ENCODE data around the gene PSTPIP2. TPM values are rescaled to one million over a fixed set of nuclear protein-coding genes. Genes with fewer than 3 reads are reported as not detected.
"Not testable (repeated sequence)": the region's sequence is repeated elsewhere in the genome, so short reads cannot be mapped to it uniquely, and the experiment has no call there.

Gene PSTPIP2
- 3.8 TPM for total RNA-seq

GRCh38 chr18:46071653-46072375 lies at the start of gene PSTPIP2:
PSTPIP2 (minus strand) TSS chr18:46072260; CDS start chr18:46072188, 72 bp downstream.
- peak; percentile 76 for DNase-seq

GRCh38 chr18:46113751-46114150 lies 41.7 kb upstream of the PSTPIP2 start:
- no peak for DNase-seq

- DNase-seq, result no peak
Measured at GRCh38 chr18:46110406-46110805, 38.3 kb upstream of the PSTPIP2 start.

GRCh38 chr18:46109386-46109785 lies 37.3 kb upstream of the PSTPIP2 start:
- no peak for DNase-seq

- peak; percentile 96 for DNase-seq
Measured at GRCh38 chr18:46104128-46104911, 32.3 kb upstream of the PSTPIP2 start, which contains the start of gene HAUS1. HAUS1 (plus strand) TSS chr18:46104385; CDS start chr18:46104412, 27 bp downstream.

GRCh38 chr18:46099463-46099862 lies 27.4 kb upstream of the PSTPIP2 start:
- no peak for DNase-seq

- DNase-seq, result no peak
Measured at GRCh38 chr18:46098616-46098933, 26.5 kb upstream of the PSTPIP2 start.

GRCh38 chr18:46097801-46098615 lies 25.9 kb upstream of the PSTPIP2 start, which contains the start of gene ATP5F1A:
ATP5F1A (minus strand) TSS chr18:46098296; CDS start chr18:46098231, 65 bp downstream.
- peak; percentile 92 for DNase-seq

- no peak for DNase-seq
Measured at GRCh38 chr18:46097431-46097800, 25.4 kb upstream of the PSTPIP2 start.

GRCh38 chr18:46096651-46097300 lies 24.7 kb upstream of the PSTPIP2 start:
- DNase-seq, result peak; percentile 20

GRCh38 chr18:46095532-46095931 lies 23.5 kb upstream of the PSTPIP2 start:
- DNase-seq, result no peak

GRCh38 chr18:46088501-46088900 lies 16.4 kb upstream of the PSTPIP2 start:
- not testable (repeated sequence) for DNase-seq

- no peak for DNase-seq
Measured at GRCh38 chr18:46084431-46084830, 12.4 kb upstream of the PSTPIP2 start.

GRCh38 chr18:46080156-46080555 lies 8.1 kb upstream of the PSTPIP2 start:
- no peak for DNase-seq

GRCh38 chr18:46079336-46079735 lies 7.3 kb upstream of the PSTPIP2 start:
- no peak for DNase-seq

GRCh38 chr18:46073474-46074331 lies 1.6 kb upstream of the PSTPIP2 start:
- DNase-seq, result peak; percentile 90

- no peak for DNase-seq
Measured at GRCh38 chr18:46072959-46073358, 899 bp upstream of the PSTPIP2 start.

GRCh38 chr18:46072376-46072867 lies 362 bp upstream of the PSTPIP2 start:
- no peak for DNase-seq

- no peak for DNase-seq
Measured at GRCh38 chr18:46070815-46071652, 1.0 kb downstream of the PSTPIP2 start.

- DNase-seq, result no peak
Measured at GRCh38 chr18:46070232-46070631, 1.8 kb downstream of the PSTPIP2 start.
